H1 (cell line): ENCODE data around the gene MYO16. TPM values are rescaled to one million over a fixed set of nuclear protein-coding genes. Genes with fewer than 3 reads are reported as not detected.

Experiments
- CTCF ChIA-PET: fragments of 300-600 bp; sonication (Branson Sonifier 250); formaldehyde crosslinking; loops from one replicate; lab custom pipeline; 2021; ENCODE audit not compliant: partially characterized antibody; lab: Charles Lee
- POLR2A ChIA-PET: fragments of 300-600 bp; sonication (Branson Sonifier 250); formaldehyde crosslinking; loops from one replicate; lab custom pipeline; 2021; ENCODE audit warnings: inconsistent platforms; ENCODE audit not compliant: partially characterized antibody; lab: Charles Lee
- DNase-seq, 2 experiments: peaks; one replicate each; pipeline versions ENCODE4 v3.0.0 to v3.0.0-alpha.2; 2010 to 2022; ENCODE audit warnings: low spot score in 2 of 2, low read depth in 1 of 2, mixed read lengths in 1 of 2
- FAIRE-seq: peaks from 2 replicates; lab custom pipeline; 2011; peaks lifted over from hg19 to GRCh38; lab: Jason Lieb, UNC
- H2AFZ ChIP-seq: 2 replicates; pipeline ENCODE4 v1.8.1; 2012; ENCODE audit warnings: low read length, inconsistent platforms
- H2AK5ac ChIP-seq: 2 replicates; pipeline ENCODE4 v1.6.1; 2013; ENCODE audit warnings: low read depth, low read length
- H2BK120ac ChIP-seq: replicated peaks from 2 replicates; pipeline ENCODE3; 2013; ENCODE audit warnings: low read depth, low read length, inconsistent platforms
- H2BK12ac ChIP-seq: 2 replicates; pipeline ENCODE4 v1.6.1; 2013; ENCODE audit warnings: low read depth, low read length
- H2BK15ac ChIP-seq: 2 replicates; pipeline ENCODE4 v1.6.1; 2013; ENCODE audit warnings: low read length
- H2BK20ac ChIP-seq: 2 replicates; pipeline ENCODE4 v1.6.1; 2013; ENCODE audit warnings: low read length
- H2BK5ac ChIP-seq: 2 replicates; pipeline ENCODE4 v1.6.1; 2013; ENCODE audit warnings: low read depth, low read length
- H3K14ac ChIP-seq: 2 replicates; pipeline ENCODE4 v1.6.1; 2013; ENCODE audit warnings: inconsistent platforms; ENCODE audit not compliant: insufficient read length
- H3K18ac ChIP-seq: 2 replicates; pipeline ENCODE4 v1.6.1; 2013; ENCODE audit warnings: low read length; ENCODE audit errors: extremely low read depth
- H3K23ac ChIP-seq: 2 replicates; pipeline ENCODE4 v1.6.1; 2013; ENCODE audit warnings: inconsistent platforms; ENCODE audit not compliant: insufficient read length
- H3K23me2 ChIP-seq: 2 replicates; pipeline ENCODE4 v1.6.1; 2013; ENCODE audit warnings: low read depth, low read length
- H3K27ac ChIP-seq: 2 replicates; pipeline ENCODE4 v1.6.1; 2011; ENCODE audit warnings: low read depth, low read length, inconsistent platforms
- H3K27me3 ChIP-seq, 4 experiments: replicated peaks in 1 of 4; 1 replicate in 1 of 4; 2 replicates in 3 of 4; pipeline versions ENCODE4 v1.6.1 to v1.8.1; 2011 to 2013; ENCODE audit warnings: low read length in 3 of 4, mild to moderate bottlenecking in 3 of 4, inconsistent platforms in 2 of 4, mixed read lengths in 2 of 4, moderate library complexity in 1 of 4; ENCODE audit not compliant: control insufficient read depth in 3 of 4, insufficient read depth in 3 of 4; ENCODE audit errors: extremely low read depth in 1 of 4
- H3K36me3 ChIP-seq, 4 experiments: 2 replicates each; pipeline versions ENCODE4 v1.6.1 to v1.8.1; 2011 to 2013; ENCODE audit warnings: mild to moderate bottlenecking in 4 of 4, low read length in 3 of 4, moderate library complexity in 2 of 4, control low read depth in 1 of 4, inconsistent platforms in 1 of 4; ENCODE audit not compliant: insufficient read depth in 4 of 4, control insufficient read depth in 2 of 4
- H3K4ac ChIP-seq: replicated peaks from 2 replicates; pipeline ENCODE3; 2013; ENCODE audit warnings: low read length, low read depth, mixed read lengths, inconsistent platforms; ENCODE audit not compliant: insufficient read length
- H3K4me1 ChIP-seq, 4 experiments: replicated peaks in 1 of 4; 1 replicate in 1 of 4; 2 replicates in 3 of 4; pipeline versions ENCODE4 v1.6.1 to v1.8.1; 2011 to 2013; ENCODE audit warnings: low read length in 3 of 4, inconsistent platforms in 2 of 4, mixed read lengths in 1 of 4; ENCODE audit not compliant: insufficient read depth in 4 of 4, control insufficient read depth in 3 of 4
- H3K4me2 ChIP-seq, 2 experiments: 2 replicates each; pipeline versions ENCODE4 v1.6.1 to v1.8.1; 2011 to 2013; ENCODE audit warnings: low read depth in 2 of 2, low read length in 2 of 2, control low read depth in 1 of 2, inconsistent platforms in 1 of 2, mild to moderate bottlenecking in 1 of 2; ENCODE audit not compliant: insufficient read depth in 1 of 2
- H3K4me3 ChIP-seq, 4 experiments: fragments of 200-600, 300-600 bp in 1 of 4; sonication (generic), shearing (Covaris generic), sonication (Bioruptor Twin) in 1 of 4; 2 replicates each; pipeline versions ENCODE4 v1.5.1 to v1.8.1; 2011 to 2016; ENCODE audit warnings: low read length in 4 of 4, low read depth in 3 of 4, control low read depth in 2 of 4, inconsistent platforms in 2 of 4, mild to moderate bottlenecking in 2 of 4, mixed read lengths in 1 of 4, moderate library complexity in 1 of 4; ENCODE audit not compliant: insufficient read depth in 2 of 4; ENCODE audit errors: extremely low read depth in 1 of 4
- H3K56ac ChIP-seq: replicated peaks from 2 replicates; pipeline ENCODE3; 2013; ENCODE audit warnings: low read depth, mild to moderate bottlenecking, mixed read lengths, low read length, inconsistent platforms; ENCODE audit not compliant: insufficient read length
- H3K79me1 ChIP-seq: 2 replicates; pipeline ENCODE4 v1.6.1; 2013; ENCODE audit warnings: low read depth, low read length, control low read depth
- H3K79me2 ChIP-seq, 2 experiments: 2 replicates each; pipeline versions ENCODE4 v1.6.1 to v1.8.1; 2012 to 2013; ENCODE audit warnings: low read length in 2 of 2, mild to moderate bottlenecking in 2 of 2, inconsistent platforms in 1 of 2; ENCODE audit not compliant: insufficient read depth in 2 of 2, control insufficient read depth in 1 of 2
- H3K9ac ChIP-seq, 4 experiments: replicated peaks in 1 of 4; 1 replicate in 1 of 4; 2 replicates in 3 of 4; pipeline versions ENCODE4 v1.6.1 to v1.8.1; 2011 to 2013; ENCODE audit warnings: low read depth in 3 of 4, low read length in 3 of 4, control low read depth in 2 of 4, mild to moderate bottlenecking in 2 of 4, moderate library complexity in 2 of 4, inconsistent platforms in 1 of 4; ENCODE audit errors: extremely low read depth in 1 of 4
- H3K9me3 ChIP-seq, 2 experiments: 2 replicates each; pipeline versions ENCODE4 v1.6.1 to v1.8.1; 2012 to 2013; ENCODE audit warnings: mild to moderate bottlenecking in 2 of 2, moderate library complexity in 2 of 2, control low read depth in 1 of 2, inconsistent platforms in 1 of 2, low read depth in 1 of 2, low read length in 1 of 2, mixed read lengths in 1 of 2; ENCODE audit not compliant: insufficient read depth in 2 of 2
- H4K20me1 ChIP-seq, 2 experiments: replicated peaks in 1 of 2; 2 replicates each; pipeline versions ENCODE3 to v1.8.1; 2011 to 2013; ENCODE audit warnings: inconsistent platforms in 2 of 2, low read length in 2 of 2, mild to moderate bottlenecking in 1 of 2; ENCODE audit not compliant: insufficient read depth in 2 of 2, control insufficient read depth in 1 of 2
- H4K5ac ChIP-seq: 2 replicates; pipeline ENCODE4 v1.6.1; 2013; ENCODE audit warnings: low read length, low read depth, mixed read lengths, inconsistent platforms; ENCODE audit not compliant: insufficient read length
- H4K8ac ChIP-seq: 2 replicates; pipeline ENCODE4 v1.8.0; 2013; ENCODE audit warnings: mild to moderate bottlenecking, moderate library complexity, low read length, inconsistent platforms; ENCODE audit not compliant: insufficient read depth; ENCODE audit errors: extremely low read depth
- H4K91ac ChIP-seq: replicated peaks from 2 replicates; pipeline ENCODE3; 2013; ENCODE audit warnings: low read length, mixed read lengths, inconsistent platforms; ENCODE audit not compliant: insufficient read length
- CTCF ChIP-seq, 3 experiments: IDR thresholded peaks; 1 replicate in 2 of 3; 2 replicates in 1 of 3; pipeline versions ENCODE4 v1.5.1 to v1.6.1; 2011; ENCODE audit warnings: low read length in 3 of 3, mild to moderate bottlenecking in 3 of 3, inconsistent platforms in 2 of 3, low read depth in 1 of 3, moderate library complexity in 1 of 3; ENCODE audit not compliant: insufficient read depth in 1 of 3; ENCODE audit errors: control extremely low read depth in 1 of 3
- SAP30 ChIP-seq: fragments of 300-600 bp; sonication (generic); IDR thresholded peaks from 2 replicates; pipeline ENCODE4 v1.7.1; 2012; ENCODE audit warnings: low read length, moderate library complexity, mild to moderate bottlenecking, inconsistent platforms; ENCODE audit not compliant: insufficient read depth, insufficient replicate concordance
- SIRT6 ChIP-seq: IDR thresholded peaks from one replicate; pipeline ENCODE4 v1.7.1; 2012; ENCODE audit warnings: low read length, inconsistent platforms
- WGBS, 2 experiments: shearing (Covaris generic) in 1 of 2; methylation state at CpG; one replicate each; pipeline versions ENCODE4 v1.1.6 to v1.1.7; 2013 to 2015; ENCODE audit warnings: low lambda C conversion rate in 2 of 2, mixed read lengths in 2 of 2, inconsistent platforms in 1 of 2, low coverage in 1 of 2, missing lambda C conversion rate in 1 of 2; ENCODE audit not compliant: insufficient replicate concordance in 2 of 2, insufficient coverage in 1 of 2, insufficient read length in 1 of 2; ENCODE audit errors: extremely low coverage in 1 of 2, missing lambda C conversion rate in 1 of 2; 5-methylcytosine and 5-hydroxymethylcytosine counted together
- polyA plus RNA-seq, 7 experiments: library from polyadenylated mRNA; depleted of rRNA in 3 of 7; stranded (reverse) in 5 of 7; unstranded in 2 of 7; fragments of >200 nt in 5 of 7; fragments of 200-250 nt in 2 of 7; gene quantifications; 1 replicate in 5 of 7; 2 replicates in 1 of 7; 4 replicates in 1 of 7; pipeline versions ENCODE4 v1.2.1 to v1.2.3, GENCODE V29; 2011 to 2013; ENCODE audit warnings: missing spikeins in 2 of 7, mixed read lengths in 2 of 7
- total RNA-seq: library from RNA; stranded (reverse); fragmentation: NEBNext Ultra II Directional; extraction: Animal tissue kit (Norgen Biotek cat#: 25700); gene quantifications from 2 replicates; pipeline ENCODE4 v1.2.1, GENCODE V29; 2021

Gene MYO16
- total and polyA plus RNA-seq, 2 of the 8 experiments (the other 6 are each of a cell fraction or from before 2014, with no cell fraction given), result 0.02 to 0.22 TPM

- Histone ChIP-seq H2BK15ac (no peak overlapping the region), H3K79me1 (no peaks in the 10 kb centered on the region), H3K56ac (no peak overlapping the region), H3K36me3 (peaks cover 0 to 7% (median 0%) of the 10 kb centered on the region in 4 experiments; a peak in 2 of 8 replicates), H3K9me3 (peaks cover 32 to 33% of the 10 kb centered on the region in 2 experiments), H3K4me2 (no peak overlapping the region), H3K9ac (no peak overlapping the region), H3K4ac (no peak overlapping the region), H2AK5ac (no peak overlapping the region), H2BK5ac (no peak overlapping the region), H3K23ac (no peak overlapping the region), H2BK12ac (no peak overlapping the region), H4K8ac (no peak overlapping the region), H3K27me3 (no peaks in the 10 kb centered on the region), H4K20me1 (no peaks in the 10 kb centered on the region), H3K27ac (no peak overlapping the region), H3K18ac (no peak overlapping the region), H3K79me2 (no peaks in the 10 kb centered on the region), H4K91ac (no peak overlapping the region), H3K23me2 (no peaks in the 10 kb centered on the region), H4K5ac (no peak overlapping the region), H3K14ac (no peak overlapping the region), H2BK120ac (no peak overlapping the region), H2BK20ac (no peak overlapping the region), H3K4me1 (no peaks in the 10 kb centered on the region), H3K4me3 (no peak overlapping the region), H2AFZ (no peak overlapping the region)
- 88% methylated on average over 1 of the region's 1 CpG; no CpG with 5 or more reads in 1 of the 2 experiments for WGBS, 2 experiments
- TF ChIP-seq SAP30, result no peak
- TF ChIP-seq CTCF (IDR thresholded peaks at IDR 0.05; ENCODE audit: control extremely low read depth in 1 of 3, insufficient read depth in 1 of 3, low read depth in 1 of 3, low read length in 3 of 3), result no peak
- no peak for TF ChIP-seq SIRT6
- FAIRE-seq, result no peak
- ChIA-PET CTCF (interaction anchor here (0.6 to 0.8 kb wide), 2 partner anchors 58 to 845 kb away, joined by 3 read pairs; no protein-coding TSS in a partner anchor), POLR2A (no interaction called here)
- DNase-seq, result no peak
Observed at GRCh38 chr13:108667205-108667604, 37.8 kb downstream of the MYO16 start.
